ENCODE results near the gene ITGAX.
"Not testable (repeated sequence)": the region's sequence is repeated elsewhere in the genome, so short reads cannot be mapped to it uniquely, and the experiment has no call there.

Gene ITGAX

DNA sequence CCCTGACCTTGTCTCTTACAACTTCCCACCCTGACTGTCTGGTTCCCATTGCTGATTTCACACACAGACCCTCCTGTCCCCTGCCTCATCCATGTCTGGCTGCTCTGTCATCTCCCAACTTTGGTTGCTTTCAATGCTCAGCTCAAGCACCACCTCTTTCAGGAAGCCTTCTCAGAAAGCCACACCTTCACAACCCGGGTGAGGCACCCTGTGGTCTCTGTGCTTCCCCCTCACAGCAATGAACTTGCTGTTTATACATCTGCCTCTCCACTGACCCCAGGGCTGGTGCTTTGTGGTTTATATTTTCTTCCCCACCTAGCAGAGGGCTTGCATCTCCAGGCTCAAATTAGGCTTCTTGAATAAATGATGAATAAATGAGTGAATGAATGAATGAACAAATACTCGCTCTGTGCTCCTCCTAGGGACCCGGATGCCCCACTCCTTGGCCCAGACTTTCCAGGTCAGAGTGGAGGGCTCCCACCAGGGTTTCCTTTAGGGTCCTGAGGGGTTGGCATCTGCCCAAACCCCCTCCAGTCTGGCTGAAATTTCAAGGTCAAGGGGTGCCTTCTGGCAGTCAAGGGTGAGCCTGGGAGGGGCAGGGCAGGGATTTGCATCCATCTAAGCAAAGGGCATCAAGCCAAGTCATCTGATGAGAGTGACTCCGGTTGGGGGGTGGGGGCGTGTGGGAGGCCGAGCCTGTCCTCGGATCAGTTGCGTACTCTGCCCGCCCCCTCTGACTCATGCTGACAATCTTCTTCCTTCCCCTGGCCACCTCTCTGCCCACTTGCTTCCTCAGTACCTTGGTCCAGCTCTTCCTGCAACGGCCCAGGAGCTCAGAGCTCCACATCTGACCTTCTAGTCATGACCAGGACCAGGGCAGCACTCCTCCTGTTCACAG, at the start of gene ITGAX:
Gene ITGAX (plus strand): TSS at position 783 of the 898 bp plus-strand sequence. CDS start 79 bp downstream, at position 862.
- no peak for DNase-seq

DNA sequence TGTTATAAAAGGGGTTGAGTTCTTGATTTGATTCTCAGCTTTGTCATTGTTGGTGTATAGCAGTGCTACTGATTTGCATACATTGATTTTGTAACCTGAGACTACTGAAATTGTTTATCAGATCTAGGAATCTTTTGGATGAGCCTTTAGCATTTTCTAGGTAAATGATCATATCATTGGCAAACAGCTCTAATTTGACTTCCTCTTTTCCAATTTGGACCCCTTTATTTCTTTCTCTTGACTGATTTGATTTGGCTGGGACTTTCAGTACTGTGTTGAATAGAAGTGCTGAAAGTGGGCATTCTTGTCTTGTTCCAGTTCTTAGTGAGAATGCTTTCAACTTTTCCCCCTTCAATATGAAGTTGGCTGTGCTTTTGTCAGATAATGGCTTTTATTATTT, 49.8 kb upstream of the ITGAX start:
- DNase-seq = no peak

DNA sequence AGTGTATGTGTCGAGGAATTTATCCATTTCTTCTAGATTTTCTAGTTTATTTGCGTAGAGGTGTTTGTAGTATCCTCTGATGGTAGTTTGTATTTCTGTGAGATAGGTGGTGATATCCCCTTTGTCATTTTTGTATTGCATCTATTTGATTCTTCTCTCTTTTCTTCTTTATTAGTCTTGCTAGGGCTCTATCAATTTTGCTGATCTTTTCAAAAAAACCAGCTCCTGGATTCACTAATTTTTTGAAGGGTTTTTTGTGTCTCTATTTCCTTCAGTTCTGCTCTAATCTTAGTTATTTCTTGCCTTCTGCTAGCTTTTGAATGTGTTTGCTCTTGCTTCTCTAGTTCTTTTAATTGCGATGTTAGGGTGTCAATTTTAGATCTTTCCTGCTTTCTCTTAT, 46.6 kb upstream of the ITGAX start:
- not testable (repeated sequence) for DNase-seq

DNA sequence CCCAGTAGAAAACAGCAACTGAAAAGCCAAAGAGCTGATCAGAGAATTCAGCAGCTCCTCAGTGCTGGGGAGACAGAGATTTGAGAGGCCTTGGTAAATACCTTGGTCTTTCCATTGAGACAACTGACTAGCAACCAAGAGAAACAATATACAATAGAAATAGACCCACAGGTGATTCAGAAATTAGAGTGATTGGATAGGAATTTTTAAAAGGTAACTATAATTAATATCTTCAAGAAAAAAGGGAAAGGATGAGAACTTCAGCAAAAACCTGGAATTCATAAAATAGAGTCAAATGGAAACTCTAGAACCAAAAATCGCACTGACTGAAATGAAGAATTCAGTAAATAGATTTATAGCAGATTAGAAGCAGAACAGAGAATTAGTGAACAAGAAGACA, 32.5 kb upstream of the ITGAX start:
- DNase-seq = no peak

DNA sequence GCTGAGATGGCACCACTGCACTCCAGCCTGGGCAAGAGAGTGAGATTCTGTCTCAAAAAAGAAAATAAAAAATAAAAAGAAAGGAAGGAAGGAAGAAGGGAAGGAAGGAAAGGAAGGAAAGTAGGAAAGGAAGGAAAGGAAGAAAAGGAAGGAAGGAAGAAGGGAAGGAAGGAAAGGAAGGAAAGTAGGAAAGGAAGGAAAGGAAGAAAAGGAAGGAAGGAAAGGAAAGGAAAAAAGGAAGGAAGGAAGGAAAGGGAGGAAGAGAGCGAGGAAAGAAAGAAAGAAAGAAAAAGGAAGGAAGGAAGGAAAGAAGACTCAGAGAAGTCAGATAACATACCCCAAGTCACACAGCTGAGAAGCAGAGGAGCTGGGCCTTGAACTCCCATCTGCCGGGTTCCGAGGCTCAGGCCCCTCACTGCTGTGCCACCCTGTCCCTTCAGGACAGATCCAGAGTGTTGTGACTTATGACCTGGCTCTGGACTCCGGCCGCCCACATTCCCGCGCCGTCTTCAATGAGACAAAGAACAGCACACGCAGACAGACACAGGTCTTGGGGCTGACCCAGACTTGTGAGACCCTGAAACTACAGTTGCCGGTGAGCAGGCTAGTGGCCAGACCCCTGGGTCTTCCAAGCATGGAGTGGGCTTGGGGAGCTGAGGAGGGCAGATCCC, 30.9 kb upstream of the ITGAX start:
- DNase-seq = no peak

DNA sequence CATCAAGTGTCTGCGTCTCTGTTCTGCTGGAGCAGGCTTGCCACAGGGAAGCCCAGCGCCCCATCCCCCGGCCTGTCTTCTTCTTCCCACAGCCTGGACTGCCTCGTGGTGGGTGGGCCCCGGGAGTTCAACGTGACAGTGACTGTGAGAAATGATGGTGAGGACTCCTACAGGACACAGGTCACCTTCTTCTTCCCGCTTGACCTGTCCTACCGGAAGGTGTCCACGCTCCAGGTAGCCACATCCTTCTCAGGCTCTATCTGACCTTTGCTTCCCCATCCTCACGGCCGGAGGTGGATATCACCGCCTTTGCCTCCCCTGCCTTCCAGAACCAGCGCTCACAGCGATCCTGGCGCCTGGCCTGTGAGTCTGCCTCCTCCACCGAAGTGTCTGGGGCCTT, 29.8 kb upstream of the ITGAX start:
- DNase-seq = no peak

DNA sequence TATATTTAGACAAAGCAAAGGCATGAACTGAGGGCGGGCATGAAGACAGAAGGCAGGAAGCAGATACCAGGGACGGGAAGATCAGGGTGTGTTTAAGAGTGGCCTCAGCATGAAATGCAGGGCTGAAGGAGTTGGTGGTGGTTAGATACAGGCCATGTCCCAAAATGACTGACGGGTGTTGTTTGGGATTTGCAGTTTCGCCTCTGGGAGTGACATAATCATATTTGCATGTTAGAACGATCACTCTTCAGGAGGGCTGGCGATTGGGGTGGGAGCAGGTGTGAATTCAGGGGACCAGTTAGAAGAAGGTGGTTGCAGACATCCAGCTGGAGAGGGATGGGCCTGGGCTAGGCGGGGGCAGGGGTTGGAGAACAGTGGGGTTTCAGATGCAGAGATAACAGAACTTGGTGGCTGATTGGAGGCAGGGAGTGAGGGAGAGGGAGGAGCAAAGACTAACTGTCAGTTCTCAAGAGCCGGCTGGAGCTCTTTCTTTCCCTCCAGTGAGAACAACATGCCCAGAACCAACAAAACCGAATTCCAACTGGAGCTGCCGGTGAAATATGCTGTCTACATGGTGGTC, 27.2 kb upstream of the ITGAX start:
- no peak for DNase-seq

DNA sequence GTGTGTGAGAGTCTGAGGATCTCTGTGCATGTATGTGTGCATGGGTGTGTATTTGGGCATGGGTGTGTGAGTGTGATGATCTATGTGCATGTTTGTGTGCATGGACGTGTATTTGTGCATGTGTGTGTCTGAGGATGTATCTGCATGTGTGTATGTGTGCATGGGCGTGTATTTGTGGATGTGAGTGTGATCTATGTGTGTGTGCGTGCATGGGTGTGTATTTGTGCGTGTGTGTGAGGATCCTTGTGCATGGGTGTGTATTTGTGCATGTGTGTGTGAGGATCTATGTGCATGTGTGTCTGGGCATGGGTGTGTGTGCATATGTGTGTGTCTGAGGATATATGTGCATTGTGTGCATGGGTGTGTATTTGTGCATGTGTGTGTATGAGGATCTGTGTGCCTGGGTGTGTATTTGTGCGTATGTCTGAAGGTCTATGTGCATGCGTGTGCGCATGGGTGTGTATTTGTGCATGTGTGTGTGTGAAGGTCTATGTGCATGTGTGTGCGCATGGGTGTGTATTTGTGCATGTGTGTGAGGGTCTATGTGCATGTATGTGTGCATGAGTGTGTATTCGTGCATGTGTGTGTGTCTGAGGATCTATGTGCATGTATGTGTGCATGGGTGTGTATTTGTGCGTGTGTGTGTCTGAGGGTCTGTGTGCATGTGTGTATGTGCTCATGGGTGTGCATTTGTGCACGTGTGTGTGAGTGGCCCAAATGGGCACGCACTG, 26.5 kb upstream of the ITGAX start:
- no peak for DNase-seq

DNA sequence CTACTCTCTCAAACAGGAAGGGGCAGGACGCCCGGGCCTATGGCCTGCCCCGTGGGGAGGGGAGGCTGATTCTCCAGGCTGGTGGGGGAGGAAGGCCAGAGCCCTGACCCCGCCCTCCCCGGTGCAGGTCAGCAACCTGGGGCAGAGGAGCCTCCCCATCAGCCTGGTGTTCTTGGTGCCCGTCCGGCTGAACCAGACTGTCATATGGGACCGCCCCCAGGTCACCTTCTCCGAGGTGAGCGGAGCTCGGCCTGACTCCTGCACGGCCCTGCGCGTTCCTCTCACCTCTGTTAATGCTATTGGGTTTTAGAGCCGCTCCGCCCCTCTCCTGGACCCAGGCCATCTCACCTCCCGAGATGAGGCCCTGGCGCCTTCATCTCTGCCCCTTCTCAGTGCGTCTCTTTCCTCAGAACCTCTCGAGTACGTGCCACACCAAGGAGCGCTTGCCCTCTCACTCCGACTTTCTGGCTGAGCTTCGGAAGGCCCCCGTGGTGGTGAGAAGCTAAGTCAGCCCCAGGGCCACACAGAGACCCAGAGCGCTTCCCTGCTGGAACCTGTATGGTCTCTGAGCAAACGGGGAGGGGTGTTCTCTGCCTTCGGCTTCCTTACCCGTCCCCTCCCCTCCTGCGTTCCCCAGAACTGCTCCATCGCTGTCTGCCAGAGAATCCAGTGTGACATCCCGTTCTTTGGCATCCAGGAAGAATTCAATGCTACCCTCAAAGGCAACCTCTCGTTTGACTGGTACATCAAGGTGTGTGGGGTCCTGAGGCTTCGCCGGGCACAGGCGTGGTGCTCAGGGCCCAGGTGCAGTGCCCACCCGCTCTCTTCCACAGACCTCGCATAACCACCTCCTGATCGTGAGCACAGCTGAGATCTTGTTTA, 25.1 kb upstream of the ITGAX start:
- no peak for DNase-seq

DNA sequence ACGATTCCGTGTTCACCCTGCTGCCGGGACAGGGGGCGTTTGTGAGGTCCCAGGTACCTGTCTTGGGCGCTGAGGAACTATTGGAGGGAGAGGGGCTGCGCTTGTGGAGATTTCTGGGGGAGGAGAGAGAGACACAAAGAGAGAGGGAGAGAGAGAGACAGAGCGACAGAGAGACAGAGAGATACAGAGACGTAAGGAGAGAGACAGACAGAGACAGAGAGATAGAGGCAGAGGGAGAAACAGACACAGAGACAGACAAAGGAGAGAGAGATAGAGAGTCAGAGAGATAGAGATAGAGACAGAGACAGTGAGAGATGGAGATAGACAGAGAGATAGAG, 24.5 kb upstream of the ITGAX start:
- no peak for DNase-seq

DNA sequence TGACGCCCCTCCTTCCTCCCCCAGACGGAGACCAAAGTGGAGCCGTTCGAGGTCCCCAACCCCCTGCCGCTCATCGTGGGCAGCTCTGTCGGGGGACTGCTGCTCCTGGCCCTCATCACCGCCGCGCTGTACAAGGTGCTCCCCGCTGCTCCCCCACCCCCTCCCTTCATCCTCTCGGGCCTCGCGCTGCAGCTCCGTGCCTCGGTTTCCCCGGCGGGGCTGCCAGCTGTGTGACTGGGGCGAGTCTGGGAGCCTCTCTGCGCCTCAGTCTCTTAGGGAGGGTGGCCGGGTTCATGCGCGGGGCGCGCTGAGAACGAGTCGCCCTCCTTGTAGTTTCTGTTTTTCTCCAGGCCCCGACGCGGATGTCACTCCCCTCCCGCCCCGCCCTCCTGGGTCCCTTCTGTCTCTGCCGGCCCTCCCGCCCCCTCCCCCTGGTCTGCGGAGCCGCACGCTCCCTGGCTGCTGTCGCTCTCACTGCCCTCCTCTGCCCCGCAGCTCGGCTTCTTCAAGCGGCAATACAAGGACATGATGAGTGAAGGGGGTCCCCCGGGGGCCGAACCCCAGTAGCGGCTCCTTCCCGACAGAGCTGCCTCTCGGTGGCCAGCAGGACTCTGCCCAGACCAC, 23.7 kb upstream of the ITGAX start:
- DNase-seq = no peak

DNA sequence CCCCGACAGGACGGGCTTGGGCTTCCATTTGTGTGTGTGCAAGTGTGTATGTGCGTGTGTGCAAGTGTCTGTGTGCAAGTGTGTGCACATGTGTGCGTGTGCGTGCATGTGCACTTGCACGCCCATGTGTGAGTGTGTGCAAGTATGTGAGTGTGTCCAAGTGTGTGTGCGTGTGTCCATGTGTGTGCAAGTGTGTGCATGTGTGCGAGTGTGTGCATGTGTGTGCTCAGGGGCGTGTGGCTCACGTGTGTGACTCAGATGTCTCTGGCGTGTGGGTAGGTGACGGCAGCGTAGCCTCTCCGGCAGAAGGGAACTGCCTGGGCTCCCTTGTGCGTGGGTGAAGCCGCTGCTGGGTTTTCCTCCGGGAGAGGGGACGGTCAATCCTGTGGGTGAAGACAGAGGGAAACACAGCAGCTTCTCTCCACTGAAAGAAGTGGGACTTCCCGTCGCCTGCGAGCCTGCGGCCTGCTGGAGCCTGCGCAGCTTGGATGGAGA, 23.1 kb upstream of the ITGAX start:
- no peak for DNase-seq

DNA sequence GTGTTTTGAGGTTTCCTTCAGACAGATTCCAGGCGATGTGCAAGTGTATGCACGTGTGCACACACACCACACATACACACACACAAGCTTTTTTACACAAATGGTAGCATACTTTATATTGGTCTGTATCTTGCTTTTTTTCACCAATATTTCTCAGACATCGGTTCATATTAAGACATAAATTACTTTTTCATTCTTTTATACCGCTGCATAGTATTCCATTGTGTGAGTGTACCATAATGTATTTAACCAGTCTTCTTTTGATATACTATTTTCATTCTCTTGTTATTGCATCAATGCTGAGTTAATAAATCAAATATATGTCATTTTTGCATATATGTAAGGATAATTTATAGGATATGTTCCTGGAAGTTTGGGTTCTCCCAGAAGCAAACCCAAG, 22.4 kb upstream of the ITGAX start:
- DNase-seq = no peak

DNA sequence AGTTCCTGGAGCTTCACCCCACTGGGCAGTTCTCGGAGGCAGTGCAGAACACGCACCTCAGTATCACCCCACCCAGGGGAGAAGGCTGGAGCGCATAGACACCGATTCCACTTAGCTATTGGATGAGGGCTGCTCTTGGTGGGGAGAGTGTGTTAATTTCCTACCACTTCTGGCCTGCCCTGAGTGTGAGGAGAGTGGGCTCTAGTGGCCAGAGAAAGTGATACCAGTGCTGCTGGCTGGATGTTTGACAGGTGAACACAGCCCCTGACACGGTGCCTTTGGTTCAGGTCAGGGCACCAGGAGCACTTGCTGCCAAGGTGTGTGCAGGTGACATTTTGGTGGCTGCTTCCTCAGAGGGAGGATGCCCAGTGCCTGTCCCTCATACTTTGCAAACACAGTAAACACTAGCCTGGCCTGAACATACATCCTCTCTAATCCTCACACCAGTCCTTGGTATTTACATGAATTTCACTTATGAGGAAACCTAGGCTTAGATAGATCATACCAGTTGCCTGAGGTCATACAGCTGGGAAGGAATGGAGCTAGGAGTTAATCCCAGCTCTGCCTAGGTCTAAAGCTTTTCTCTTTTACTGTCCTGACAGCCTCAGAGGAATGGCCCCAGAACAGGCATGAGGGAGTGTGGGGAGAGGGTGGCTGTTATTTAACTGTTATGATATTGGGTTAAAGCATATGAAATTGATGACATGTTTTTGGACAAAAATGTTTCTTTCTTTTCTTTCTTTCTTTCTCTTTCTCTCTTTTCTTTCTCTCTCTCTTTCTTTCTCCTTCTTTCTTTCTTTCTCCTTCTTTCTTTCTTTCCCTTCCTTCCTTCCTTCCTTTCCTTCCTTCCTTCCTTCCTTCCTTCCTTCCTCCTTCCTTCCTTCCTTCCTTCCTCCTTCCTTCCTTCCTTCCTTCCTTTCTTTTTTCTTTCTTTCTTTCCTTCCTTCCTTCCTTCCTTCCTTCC, 21.0 kb upstream of the ITGAX start:
- no peak for DNase-seq

DNA sequence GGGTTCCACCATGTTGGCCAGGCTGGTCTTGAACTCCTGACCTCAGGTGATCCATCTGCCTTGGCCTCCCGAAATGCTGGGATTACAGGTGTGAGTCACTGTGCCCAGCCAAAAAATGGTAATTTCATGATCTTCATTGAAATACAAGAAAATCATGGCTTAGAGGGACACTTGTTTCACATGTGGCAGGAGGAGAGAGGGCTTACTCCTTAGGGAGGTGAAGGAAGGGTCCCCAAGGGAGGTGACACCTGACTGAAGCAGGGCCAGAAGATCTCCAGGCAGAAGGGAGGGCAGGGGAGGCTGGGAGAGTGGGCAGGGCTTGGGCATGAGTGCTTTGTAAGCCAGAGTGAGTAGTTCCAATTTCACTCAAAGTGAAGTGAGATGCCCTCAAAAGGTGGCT, 20.0 kb upstream of the ITGAX start:
- no peak for DNase-seq

DNA sequence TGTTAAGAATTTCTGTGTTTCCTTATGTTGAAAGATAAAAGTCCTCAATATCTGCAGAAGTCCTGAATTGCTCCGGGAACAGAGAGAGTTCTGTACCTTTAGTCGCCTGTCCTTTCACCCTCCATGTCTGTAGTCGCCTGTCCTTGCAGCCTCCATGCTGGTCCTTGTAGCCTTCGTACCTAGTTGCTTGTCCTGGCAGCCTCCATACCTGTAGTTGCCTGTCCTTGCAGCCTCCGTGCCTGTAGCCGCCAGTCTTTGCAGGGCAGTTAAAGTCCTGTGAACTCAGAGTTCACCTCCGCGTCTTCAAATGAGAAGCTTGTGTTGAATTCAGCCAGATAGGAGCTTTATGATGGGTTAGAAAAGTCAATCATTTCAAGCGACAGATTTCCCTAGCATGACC, 19.5 kb upstream of the ITGAX start:
- DNase-seq = no peak

DNA sequence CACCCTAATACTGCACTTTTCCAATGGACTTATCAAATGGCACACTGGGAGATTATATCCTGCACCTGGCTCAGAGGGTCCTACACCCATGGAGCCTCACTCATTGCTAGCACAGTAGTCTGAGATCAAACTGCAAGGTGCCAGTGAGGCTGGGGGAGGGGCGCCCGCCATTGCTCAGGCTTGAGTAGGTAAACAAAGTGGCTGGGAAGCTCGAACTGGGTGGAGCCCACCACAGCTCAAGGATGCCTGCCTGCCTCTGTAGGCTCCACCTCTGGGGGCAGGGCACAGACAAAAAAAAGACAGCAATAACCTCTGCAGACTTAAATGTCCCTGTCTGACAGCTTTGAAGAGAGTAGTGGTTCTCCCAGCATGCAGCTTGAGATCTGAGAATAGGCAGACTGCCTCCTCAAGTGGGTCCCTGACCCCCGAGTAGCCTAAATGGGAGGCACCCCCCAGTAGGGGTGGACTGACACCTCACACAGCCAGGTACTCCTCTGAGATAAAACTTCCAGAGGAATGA, 16.8 kb upstream of the ITGAX start:
- DNase-seq = not testable (repeated sequence)

DNA sequence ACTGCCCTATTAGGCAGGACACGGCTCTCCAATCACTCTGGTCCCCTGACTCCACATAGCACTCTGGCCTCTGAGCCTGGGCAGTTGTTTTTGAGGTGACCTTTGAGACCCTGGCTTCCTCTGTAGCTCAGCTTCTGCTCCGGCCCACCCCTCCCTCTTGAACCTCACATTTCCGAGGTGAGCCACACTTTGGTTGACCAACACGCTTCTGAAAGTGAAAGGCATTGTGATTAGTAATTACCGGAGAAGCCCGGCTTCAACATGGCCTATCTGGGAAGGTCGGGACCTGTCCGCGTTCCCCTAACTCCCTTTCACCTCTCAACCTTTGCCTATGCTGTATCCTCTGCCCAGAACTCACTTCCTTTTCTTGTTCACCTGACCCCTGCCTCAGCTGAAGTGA, 10.3 kb upstream of the ITGAX start:
- no peak for DNase-seq

DNA sequence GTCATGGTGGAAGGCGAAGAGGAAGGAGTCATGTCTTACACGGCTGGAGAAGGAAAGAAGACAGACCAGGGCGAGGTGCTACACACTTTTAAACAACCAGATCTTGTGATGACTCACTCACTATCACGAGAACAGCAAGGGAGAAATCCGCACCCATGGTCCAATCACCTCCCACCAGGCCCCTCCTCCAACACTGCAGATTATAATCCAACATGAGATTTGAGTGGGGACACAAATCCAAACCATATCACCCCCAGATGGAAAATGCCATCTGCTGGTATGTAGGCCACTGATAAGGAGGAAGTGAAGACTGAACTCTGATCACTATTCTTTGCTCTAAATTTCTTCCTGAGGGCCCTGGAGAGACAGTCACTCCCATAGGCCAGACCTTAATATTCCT, 7.5 kb upstream of the ITGAX start:
- DNase-seq = no peak

DNA sequence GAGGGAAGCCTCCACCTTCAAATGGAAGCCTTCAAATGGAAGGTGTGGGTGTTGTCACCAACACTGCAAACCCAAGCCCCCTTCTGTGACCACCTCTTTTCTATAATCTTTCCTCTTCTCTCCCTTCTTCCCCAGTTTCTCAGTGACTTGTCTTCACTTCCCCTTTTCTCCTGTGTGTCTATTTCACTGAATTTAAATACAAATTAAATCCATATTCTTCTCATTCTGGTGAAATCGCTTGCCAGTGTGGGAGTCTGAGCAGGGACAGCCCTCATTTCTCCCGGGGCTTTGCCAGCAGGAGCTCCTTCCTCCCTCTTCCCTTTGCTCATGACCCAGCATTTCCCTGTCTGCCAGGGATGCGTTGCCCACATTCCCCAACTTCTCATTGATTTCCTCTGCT, 6.4 kb upstream of the ITGAX start:
- DNase-seq = no peak
